RWPE2 (cell line): ENCODE results near the gene TRIM71.

Source experiments
- ATAC-seq: fragments of 200-7000 bp; cut with Tn5 transposase; 3 replicates; pipeline ENCODE4 v1.9.1; 2021; ENCODE audit warnings: low read depth
- DNase-seq: peaks from one replicate; pipeline ENCODE4 v3.0.0-alpha.2; 2020; ENCODE audit warnings: low spot score
- H3K27ac ChIP-seq: fragments of 450-650 bp; 2 replicates; pipeline ENCODE4 v1.5.1; 2017; ENCODE audit warnings: mild to moderate bottlenecking; ENCODE audit not compliant: poor library complexity, severe bottlenecking
- H3K27me3 ChIP-seq: fragments of 250-450 bp; sonication (Bioruptor Pico); 2 replicates; pipeline ENCODE4 v1.5.1; 2021; ENCODE audit warnings: mild to moderate bottlenecking, moderate library complexity; ENCODE audit not compliant: insufficient read depth, poor library complexity, severe bottlenecking
- H3K36me3 ChIP-seq: fragments of 250-450 bp; sonication (Bioruptor Pico); 2 replicates; pipeline ENCODE4 v1.5.1; 2020; ENCODE audit warnings: low read depth, mild to moderate bottlenecking, moderate library complexity
- H3K4me1 ChIP-seq: fragments of 250-450 bp; sonication (Bioruptor Pico); 2 replicates; pipeline ENCODE4 v1.5.1; 2021; ENCODE audit warnings: mild to moderate bottlenecking, moderate library complexity; ENCODE audit not compliant: insufficient read depth, poor library complexity, severe bottlenecking
- H3K4me3 ChIP-seq: fragments of 250-450 bp; sonication (Bioruptor Pico); 2 replicates; pipeline ENCODE4 v1.5.1; 2021; ENCODE audit warnings: mild to moderate bottlenecking, moderate library complexity; ENCODE audit not compliant: severe bottlenecking
- H3K9me3 ChIP-seq: fragments of 250-450 bp; sonication (Bioruptor Pico); 2 replicates; pipeline ENCODE4 v1.5.1; 2021; ENCODE audit warnings: mild to moderate bottlenecking, moderate library complexity; ENCODE audit not compliant: severe bottlenecking
- CTCF ChIP-seq: fragments of 450-650 bp; IDR thresholded peaks from one replicate; pipeline ENCODE4 v1.5.1; 2017; ENCODE audit warnings: mild to moderate bottlenecking, moderate library complexity; ENCODE audit not compliant: poor library complexity, severe bottlenecking

Gene TRIM71

GRCh38 chr3:32837789-32838188 lies 20.0 kb downstream of the TRIM71 start:
- TF ChIP-seq CTCF = no peak
- ATAC-seq = no peak
- no peaks in the 10 kb centered on the region for H3K9me3 ChIP-seq
- H3K27ac ChIP-seq = no peak overlapping the region
- peaks cover 3% of the 10 kb centered on the region for H3K27me3 ChIP-seq
- no peaks in the 10 kb centered on the region for H3K36me3 ChIP-seq
- DNase-seq = no peak
- no peak overlapping the region for H3K4me3 ChIP-seq
- H3K4me1 ChIP-seq = no peaks in the 10 kb centered on the region

GRCh38 chr3:32839714-32840085 lies 21.9 kb downstream of the TRIM71 start:
- no peaks in the 10 kb centered on the region for H3K4me1 ChIP-seq
- no peaks in the 10 kb centered on the region for H3K36me3 ChIP-seq
- no peak overlapping the region for H3K27ac ChIP-seq
- no peak overlapping the region for H3K4me3 ChIP-seq
- DNase-seq (no peak), ATAC-seq (no peak)
- H3K9me3 ChIP-seq = no peaks in the 10 kb centered on the region
- H3K27me3 ChIP-seq = peaks cover 3% of the 10 kb centered on the region
- no peak for TF ChIP-seq CTCF

GRCh38 chr3:32840086-32840841 lies 22.5 kb downstream of the TRIM71 start:
- peaks cover 3% of the 10 kb centered on the region for H3K27me3 ChIP-seq
- no peak overlapping the region for H3K27ac ChIP-seq
- no peak overlapping the region for H3K4me3 ChIP-seq
- no peak for ATAC-seq
- H3K9me3 ChIP-seq = no peaks in the 10 kb centered on the region
- H3K4me1 ChIP-seq = no peaks in the 10 kb centered on the region
- H3K36me3 ChIP-seq = no peaks in the 10 kb centered on the region
- DNase-seq = no peak
- no peak for TF ChIP-seq CTCF

GRCh38 chr3:32841341-32841740 lies 23.5 kb downstream of the TRIM71 start:
- H3K4me3 ChIP-seq = no peak overlapping the region
- no peak for TF ChIP-seq CTCF
- no peak for DNase-seq
- no peaks in the 10 kb centered on the region for H3K4me1 ChIP-seq
- no peaks in the 10 kb centered on the region for H3K9me3 ChIP-seq
- no peaks in the 10 kb centered on the region for H3K27me3 ChIP-seq
- no peak for ATAC-seq
- H3K27ac ChIP-seq = no peak overlapping the region
- H3K36me3 ChIP-seq = no peaks in the 10 kb centered on the region

GRCh38 chr3:32841867-32842470 lies 24.2 kb downstream of the TRIM71 start:
- H3K27me3 ChIP-seq = no peaks in the 10 kb centered on the region
- ATAC-seq (peak; percentile 36; the same call in 1 of the 3 replicates), DNase-seq (no peak)
- no peaks in the 10 kb centered on the region for H3K36me3 ChIP-seq
- no peak overlapping the region for H3K27ac ChIP-seq
- no peaks in the 10 kb centered on the region for H3K9me3 ChIP-seq
- H3K4me3 ChIP-seq = no peak overlapping the region
- TF ChIP-seq CTCF = no peak
- H3K4me1 ChIP-seq = no peaks in the 10 kb centered on the region
